IMR-90 (cell line): ENCODE data around the gene SLBP. TPM values are rescaled to one million over a fixed set of nuclear protein-coding genes. Genes with fewer than 3 reads are reported as not detected.

Experiments
- ATAC-seq: fragments of 200-7000 bp; cut with Tn5 transposase; 2 replicates; pipeline ENCODE4 v1.9.1; 2020; ENCODE audit warnings: low read depth, mild to moderate bottlenecking, moderate library complexity
- BruUV-seq: library from RNA; stranded (reverse); fragments of 400-500 nt; replicated peaks from 2 replicates; lab custom pipeline; 2021; lab: Mats Ljungman, UMichigan
- CTCF ChIA-PET: fragments of 300-600 bp; formaldehyde crosslinking; extraction: SDS; loops from one replicate; lab custom pipeline; 2021; ENCODE audit warnings: antibody characterized with exemption; lab: Yijun Ruan, JAX
- POLR2A ChIA-PET: fragments of 300-600 bp; sonication (Branson Sonifier 250); formaldehyde crosslinking; loops from one replicate; lab custom pipeline; 2022; ENCODE audit warnings: antibody characterized with exemption; ENCODE audit not compliant: unreplicated experiment; lab: Charles Lee
- DNase-seq: peaks from one replicate; pipeline ENCODE4 v3.0.0; 2013
- H2AFZ ChIP-seq: replicated peaks from 2 replicates; pipeline ENCODE3; 2013; ENCODE audit warnings: low read length, mild to moderate bottlenecking; ENCODE audit not compliant: poor library complexity
- H2AK5ac ChIP-seq: 2 replicates; pipeline ENCODE4 v1.6.1; 2013; ENCODE audit warnings: low read depth, low read length, inconsistent platforms
- H2AK9ac ChIP-seq: replicated peaks from 2 replicates; pipeline ENCODE3; 2013; ENCODE audit warnings: mild to moderate bottlenecking, low read depth, low read length, moderate library complexity; ENCODE audit not compliant: poor library complexity
- H2BK120ac ChIP-seq: 2 replicates; pipeline ENCODE4 v1.6.1; 2013; ENCODE audit warnings: low read depth, low read length, inconsistent platforms
- H2BK15ac ChIP-seq: 3 replicates; pipeline ENCODE4 v1.6.1; 2013; ENCODE audit warnings: low read depth, low read length, inconsistent platforms
- H2BK20ac ChIP-seq: 2 replicates; pipeline ENCODE4 v1.6.1; 2013; ENCODE audit warnings: low read depth, mild to moderate bottlenecking, inconsistent platforms, low read length, moderate library complexity
- H2BK5ac ChIP-seq: 2 replicates; pipeline ENCODE4 v1.6.1; 2013; ENCODE audit warnings: mild to moderate bottlenecking, low read depth, low read length, inconsistent platforms; ENCODE audit not compliant: poor library complexity, severe bottlenecking
- H3K14ac ChIP-seq: replicated peaks from 2 replicates; pipeline ENCODE4 v1.6.1; 2013; ENCODE audit warnings: low read depth, low read length, inconsistent platforms
- H3K18ac ChIP-seq: 2 replicates; pipeline ENCODE4 v1.6.1; 2013; ENCODE audit warnings: low read depth, low read length, control low read depth
- H3K23ac ChIP-seq: 2 replicates; pipeline ENCODE4 v1.6.1; 2013; ENCODE audit warnings: low read depth, low read length, inconsistent platforms
- H3K27ac ChIP-seq: 2 replicates; pipeline ENCODE4 v1.5.1; 2013; ENCODE audit warnings: mild to moderate bottlenecking, control low read depth, low read length; ENCODE audit not compliant: insufficient read depth
- H3K27me3 ChIP-seq: 2 replicates; pipeline ENCODE4 v1.6.1; 2013; ENCODE audit warnings: low read length; ENCODE audit not compliant: control insufficient read depth, insufficient read depth
- H3K36me3 ChIP-seq: 2 replicates; pipeline ENCODE4 v1.6.1; 2013; ENCODE audit warnings: low read length, mixed read lengths; ENCODE audit not compliant: control insufficient read depth, insufficient read depth
- H3K4ac ChIP-seq: 2 replicates; pipeline ENCODE4 v1.6.1; 2013; ENCODE audit warnings: low read depth, low read length, inconsistent platforms
- H3K4me1 ChIP-seq: 2 replicates; pipeline ENCODE4 v1.6.1; 2013; ENCODE audit warnings: low read length, mixed read lengths; ENCODE audit not compliant: control insufficient read depth, insufficient read depth
- H3K4me2 ChIP-seq: 2 replicates; pipeline ENCODE4 v1.6.1; 2013; ENCODE audit warnings: low read depth, mild to moderate bottlenecking, control low read depth, low read length, moderate library complexity
- H3K4me3 ChIP-seq: 2 replicates; pipeline ENCODE4 v1.5.1; 2013; ENCODE audit warnings: low read depth, mild to moderate bottlenecking, control low read depth, low read length, moderate library complexity; ENCODE audit not compliant: insufficient read depth
- H3K56ac ChIP-seq: 2 replicates; pipeline ENCODE4 v1.6.1; 2013; ENCODE audit warnings: low read length, inconsistent platforms; ENCODE audit not compliant: insufficient read depth; ENCODE audit errors: extremely low read depth
- H3K79me1 ChIP-seq, 2 experiments: 2 replicates each; pipeline ENCODE4 v1.6.1; 2013; ENCODE audit warnings: low read length in 2 of 2, inconsistent platforms in 1 of 2, low read depth in 1 of 2
- H3K9ac ChIP-seq: 2 replicates; pipeline ENCODE4 v1.6.1; 2013; ENCODE audit warnings: low read depth, low read length, control low read depth
- H3K9me1 ChIP-seq: 2 replicates; pipeline ENCODE4 v1.6.1; 2013; ENCODE audit warnings: low read length, inconsistent platforms; ENCODE audit not compliant: insufficient read depth
- H3K9me3 ChIP-seq: 2 replicates; pipeline ENCODE4 v1.6.1; 2013; ENCODE audit warnings: low read length; ENCODE audit not compliant: control insufficient read depth, insufficient read depth
- H4K20me1 ChIP-seq: 2 replicates; pipeline ENCODE4 v1.6.1; 2013; ENCODE audit warnings: low read length, inconsistent platforms; ENCODE audit not compliant: insufficient read depth
- H4K5ac ChIP-seq: 2 replicates; pipeline ENCODE4 v1.6.1; 2013; ENCODE audit warnings: mild to moderate bottlenecking, low read depth, low read length, control low read depth
- H4K8ac ChIP-seq, 2 experiments: 2 replicates each; pipeline ENCODE4 v1.6.1; 2013; ENCODE audit warnings: low read depth in 2 of 2, low read length in 2 of 2, control low read depth in 1 of 2, inconsistent platforms in 1 of 2
- H4K91ac ChIP-seq: 2 replicates; pipeline ENCODE4 v1.6.1; 2013; ENCODE audit warnings: low read depth, low read length, inconsistent platforms; ENCODE audit not compliant: insufficient read depth
- BHLHE40 ChIP-seq: fragments of 150-350 bp; IDR thresholded peaks from 2 replicates; pipeline ENCODE4 v1.6.1; 2016; ENCODE audit warnings: mild to moderate bottlenecking, low read depth, low read length
- CEBPB ChIP-seq: IDR thresholded peaks from 2 replicates; pipeline ENCODE4 v1.6.1; 2012; ENCODE audit warnings: low read depth, low read length, improper control_type of control experiment
- CHD1 ChIP-seq: IDR thresholded peaks from 2 replicates; pipeline ENCODE4 v1.6.1; 2012; ENCODE audit warnings: low read depth, low read length, improper control_type of control experiment
- FOS ChIP-seq: fragments of 150-350 bp; IDR thresholded peaks from 2 replicates; pipeline ENCODE4 v1.6.1; 2016; ENCODE audit warnings: low read depth, low read length
- MAFK ChIP-seq: IDR thresholded peaks from 2 replicates; pipeline ENCODE4 v1.6.1; 2012; ENCODE audit warnings: low read depth, low read length, improper control_type of control experiment
- MAZ ChIP-seq: IDR thresholded peaks from 2 replicates; pipeline ENCODE4 v1.6.1; 2012; ENCODE audit warnings: low read depth, mild to moderate bottlenecking, low read length, improper control_type of control experiment, moderate library complexity, borderline replicate concordance
- MXI1 ChIP-seq: IDR thresholded peaks from 2 replicates; pipeline ENCODE4 v1.6.1; 2012; ENCODE audit warnings: low read depth, mild to moderate bottlenecking, low read length, moderate library complexity, borderline replicate concordance
- NFE2L2 ChIP-seq: fragments of 150-350 bp; IDR thresholded peaks from 2 replicates; pipeline ENCODE4 v1.6.1; 2016; ENCODE audit warnings: low read depth, mild to moderate bottlenecking, low read length
- POLR2A ChIP-seq: IDR thresholded peaks from 2 replicates; pipeline ENCODE4 v1.6.1; 2012; ENCODE audit warnings: mild to moderate bottlenecking, low read depth, low read length
- RAD21 ChIP-seq: IDR thresholded peaks from 2 replicates; pipeline ENCODE4 v1.6.1; 2012; ENCODE audit warnings: low read length, improper control_type of control experiment
- RCOR1 ChIP-seq: IDR thresholded peaks from 2 replicates; pipeline ENCODE4 v1.6.1; 2012; ENCODE audit warnings: mild to moderate bottlenecking, low read length, improper control_type of control experiment; ENCODE audit not compliant: insufficient replicate concordance
- RFX5 ChIP-seq: IDR thresholded peaks from 2 replicates; pipeline ENCODE4 v1.8.0; 2012; ENCODE audit warnings: low read depth, mild to moderate bottlenecking, low read length, moderate library complexity
- SMC3 ChIP-seq: fragments of 150-350 bp; IDR thresholded peaks from 2 replicates; pipeline ENCODE4 v1.6.1; 2016; ENCODE audit warnings: low read depth, mild to moderate bottlenecking, antibody characterized with exemption, low read length, moderate library complexity
- WGBS, 2 experiments: methylation state at CpG; one replicate each; pipeline versions ENCODE4 v1.1.5 to v1.1.7; 2013; ENCODE audit warnings: missing lambda C conversion rate in 2 of 2; ENCODE audit not compliant: insufficient read length in 1 of 2; ENCODE audit errors: extremely low coverage in 2 of 2; 5-methylcytosine and 5-hydroxymethylcytosine counted together
- dilution Hi-C: fragments of 300-500 bp; cut with HindIII; formaldehyde crosslinking; loops from one replicate; pipeline ENCODE4 v1.14.3; 2018; ENCODE audit warnings: low sequenced_read_pairs; ENCODE audit not compliant: unreplicated experiment
- in situ Hi-C: fragments of 300-500 bp; cut with MboI; formaldehyde crosslinking; loops from 3 replicates; pipeline ENCODE4 v1.14.3; 2019; ENCODE audit warnings: low sequenced_read_pairs, inconsistent platforms, mixed read lengths
- intact Hi-C: fragments of 100-400 bp; cut with micrococcal nuclease; formaldehyde crosslinking; loops from 2 replicates; pipeline ENCODE4 v1.10.0; 2022
- polyA plus RNA-seq, 3 experiments: library from polyadenylated mRNA; depleted of rRNA; stranded (reverse); fragments of >200 nt; gene quantifications; 2 replicates each; pipeline ENCODE4 v1.2.3, GENCODE V29; 2012; ENCODE audit warnings: low replicate concordance in 1 of 3
- total RNA-seq: library from RNA; depleted of rRNA; stranded (reverse); fragments of >200 nt; gene quantifications from 2 replicates; pipeline ENCODE4 v1.2.3, GENCODE V29; 2012
- TF ChIP-seq, protein P1 (sequence below): conservative IDR thresholded peaks from 2 replicates; pipeline ENCODE4 v1.5.1; 2012; ENCODE audit warnings: mild to moderate bottlenecking, low read depth, low read length, improper control_type of control experiment
- TF ChIP-seq, protein P2 (sequence below): fragments of 150-350 bp; IDR thresholded peaks from 2 replicates; pipeline ENCODE4 v1.6.1; 2016; ENCODE audit warnings: low read depth, mild to moderate bottlenecking, low read length, moderate library complexity, borderline replicate concordance
- TF ChIP-seq, protein P3 (sequence below): fragments of 150-350 bp; IDR thresholded peaks from 2 replicates; pipeline ENCODE4 v1.6.1; 2017; ENCODE audit warnings: mild to moderate bottlenecking, antibody characterized with exemption, low read length, low read depth

SLBP gene
- total and polyA plus RNA-seq, 2 of the 4 experiments (the other 2 are of a cell fraction): 64.9 to 66.1 TPM

DNA sequence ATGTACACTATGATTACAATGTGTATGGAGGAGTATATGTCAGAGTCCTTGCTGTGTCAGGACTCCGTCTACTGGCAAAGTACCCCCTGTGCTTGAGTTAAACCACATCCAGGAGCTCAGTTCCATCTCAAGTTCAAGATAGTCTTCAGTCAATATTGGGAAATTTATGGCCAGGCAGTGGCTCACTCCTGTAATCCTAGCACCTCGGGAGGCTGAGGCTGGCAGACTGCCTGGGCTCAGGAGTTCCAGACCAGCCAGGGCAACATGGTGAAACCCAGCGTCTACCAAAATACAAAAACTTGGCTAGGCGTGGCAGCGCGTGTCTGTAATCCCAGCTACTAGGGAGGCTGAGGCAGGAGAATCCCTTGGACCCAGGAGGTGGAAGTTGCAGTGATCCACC is 5.8 kb downstream of the SLBP start:
- Histone ChIP-seq H3K27ac (no peak overlapping the region), H3K4me3 (no peak overlapping the region), H4K91ac (no peak overlapping the region), H3K4me2 (no peak overlapping the region), H3K56ac (no peak overlapping the region), H4K5ac (no peak overlapping the region), H2AK5ac (no peak overlapping the region), H2AFZ (no peak overlapping the region), H2BK15ac (no peak overlapping the region), H4K8ac (no peak overlapping the region), H3K23ac (no peak overlapping the region), H3K9ac (no peak overlapping the region), H3K9me3 (no peaks in the 10 kb centered on the region), H3K14ac (no peak overlapping the region), H4K20me1 (peaks cover 79% of the 10 kb centered on the region), H2BK120ac (no peak overlapping the region), H3K9me1 (peaks cover 8% of the 10 kb centered on the region; the same call in 1 of the 2 replicates), H2BK20ac (no peak overlapping the region), H3K4me1 (peaks cover 9% of the 10 kb centered on the region), H3K4ac (no peak overlapping the region), H3K27me3 (no peaks in the 10 kb centered on the region), H3K79me1 (peaks cover 28 to 77% of the 10 kb centered on the region in 2 experiments), H2AK9ac (no peak overlapping the region), H3K36me3 (peaks cover 28% of the 10 kb centered on the region), H2BK5ac (no peak overlapping the region), H3K18ac (no peak overlapping the region)
- ChIA-PET POLR2A (no interaction called here), CTCF (interaction anchor here (1.6 kb wide), 1 partner anchor 13 kb away, joined by 6 read pairs; no protein-coding TSS in a partner anchor)
- ATAC-seq (no peak), DNase-seq (no peak)
- 88% methylated on average over 5 of the region's 6 CpGs; no CpG with 5 or more reads in 1 of the 2 experiments for WGBS, 2 experiments
- in situ Hi-C loops: no loop called here
- intact Hi-C loops: no loop called here
- dilution Hi-C loops: no loop called here
- no TSS peak for BruUV-seq
- TF ChIP-seq RFX5 (no peak), BHLHE40 (no peak), RAD21 (no peak), RCOR1 (no peak), SMC3 (no peak), MAZ (no peak), MAFK (no peak), FOS (no peak), NFE2L2 (no peak), CHD1 (no peak), POLR2A (no peak), MXI1 (no peak), CEBPB (no peak)
- TF ChIP-seq, protein P1, sequence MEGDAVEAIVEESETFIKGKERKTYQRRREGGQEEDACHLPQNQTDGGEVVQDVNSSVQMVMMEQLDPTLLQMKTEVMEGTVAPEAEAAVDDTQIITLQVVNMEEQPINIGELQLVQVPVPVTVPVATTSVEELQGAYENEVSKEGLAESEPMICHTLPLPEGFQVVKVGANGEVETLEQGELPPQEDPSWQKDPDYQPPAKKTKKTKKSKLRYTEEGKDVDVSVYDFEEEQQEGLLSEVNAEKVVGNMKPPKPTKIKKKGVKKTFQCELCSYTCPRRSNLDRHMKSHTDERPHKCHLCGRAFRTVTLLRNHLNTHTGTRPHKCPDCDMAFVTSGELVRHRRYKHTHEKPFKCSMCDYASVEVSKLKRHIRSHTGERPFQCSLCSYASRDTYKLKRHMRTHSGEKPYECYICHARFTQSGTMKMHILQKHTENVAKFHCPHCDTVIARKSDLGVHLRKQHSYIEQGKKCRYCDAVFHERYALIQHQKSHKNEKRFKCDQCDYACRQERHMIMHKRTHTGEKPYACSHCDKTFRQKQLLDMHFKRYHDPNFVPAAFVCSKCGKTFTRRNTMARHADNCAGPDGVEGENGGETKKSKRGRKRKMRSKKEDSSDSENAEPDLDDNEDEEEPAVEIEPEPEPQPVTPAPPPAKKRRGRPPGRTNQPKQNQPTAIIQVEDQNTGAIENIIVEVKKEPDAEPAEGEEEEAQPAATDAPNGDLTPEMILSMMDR: no peak
- TF ChIP-seq, protein P2, sequence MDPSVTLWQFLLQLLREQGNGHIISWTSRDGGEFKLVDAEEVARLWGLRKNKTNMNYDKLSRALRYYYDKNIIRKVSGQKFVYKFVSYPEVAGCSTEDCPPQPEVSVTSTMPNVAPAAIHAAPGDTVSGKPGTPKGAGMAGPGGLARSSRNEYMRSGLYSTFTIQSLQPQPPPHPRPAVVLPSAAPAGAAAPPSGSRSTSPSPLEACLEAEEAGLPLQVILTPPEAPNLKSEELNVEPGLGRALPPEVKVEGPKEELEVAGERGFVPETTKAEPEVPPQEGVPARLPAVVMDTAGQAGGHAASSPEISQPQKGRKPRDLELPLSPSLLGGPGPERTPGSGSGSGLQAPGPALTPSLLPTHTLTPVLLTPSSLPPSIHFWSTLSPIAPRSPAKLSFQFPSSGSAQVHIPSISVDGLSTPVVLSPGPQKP: no peak
- TF ChIP-seq, protein P3, sequence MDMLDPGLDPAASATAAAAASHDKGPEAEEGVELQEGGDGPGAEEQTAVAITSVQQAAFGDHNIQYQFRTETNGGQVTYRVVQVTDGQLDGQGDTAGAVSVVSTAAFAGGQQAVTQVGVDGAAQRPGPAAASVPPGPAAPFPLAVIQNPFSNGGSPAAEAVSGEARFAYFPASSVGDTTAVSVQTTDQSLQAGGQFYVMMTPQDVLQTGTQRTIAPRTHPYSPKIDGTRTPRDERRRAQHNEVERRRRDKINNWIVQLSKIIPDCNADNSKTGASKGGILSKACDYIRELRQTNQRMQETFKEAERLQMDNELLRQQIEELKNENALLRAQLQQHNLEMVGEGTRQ: no peak
